Endothelial cell of umbilical vein (primary cell): Measurements from ENCODE around the gene CCDC69. TPM values are rescaled to one million over a fixed set of nuclear protein-coding genes. Genes with fewer than 3 reads are reported as not detected.
A peak's percentile ranks its signal among the peaks of the same experiment; 100 is the strongest.

Experiments
- BruUV-seq: library from RNA; stranded (reverse); fragments of 400-500 nt; replicated peaks from 2 replicates; lab custom pipeline; 2021; lab: Mats Ljungman, UMichigan
- CTCF ChIA-PET: fragments of 300-600, 350-600 bp; sonication (Branson Sonifier 250); formaldehyde crosslinking; loops from one replicate; lab custom pipeline; 2021; ENCODE audit warnings: antibody characterized with exemption, inconsistent platforms; lab: Charles Lee
- POLR2A ChIA-PET: fragments of 300-600, 350-600 bp; sonication (Branson Sonifier 250); formaldehyde crosslinking; loops from one replicate; lab custom pipeline; 2021; ENCODE audit warnings: antibody characterized with exemption, inconsistent platforms; lab: Charles Lee
- DNase-seq: peaks from one replicate; pipeline ENCODE4 v3.0.0-alpha.2; 2011; ENCODE audit warnings: low read depth, low spot score
- FAIRE-seq: peaks from 2 replicates; lab custom pipeline; 2011; peaks lifted over from hg19 to GRCh38; lab: Jason Lieb, UNC
- H2AFZ ChIP-seq: 2 replicates; pipeline ENCODE4 v1.6.0; 2012; ENCODE audit warnings: low read depth, low read length, control low read depth, inconsistent platforms
- H3K27ac ChIP-seq: 2 replicates; pipeline ENCODE4 v1.5.1; 2011; ENCODE audit warnings: low read depth, mild to moderate bottlenecking, control low read depth, low read length, moderate library complexity; ENCODE audit not compliant: insufficient read depth
- H3K27me3 ChIP-seq, 2 experiments: 2 replicates each; pipeline versions ENCODE4 v1.6.0 to v1.6.1; 2011; ENCODE audit warnings: low read length in 2 of 2, mixed read lengths in 1 of 2; ENCODE audit not compliant: control insufficient read depth in 2 of 2, insufficient read depth in 2 of 2
- H3K36me3 ChIP-seq, 2 experiments: 2 replicates in 1 of 2; 3 replicates in 1 of 2; pipeline ENCODE4 v1.5.1; 2011; ENCODE audit warnings: low read length in 2 of 2, mild to moderate bottlenecking in 1 of 2, moderate library complexity in 1 of 2; ENCODE audit not compliant: control insufficient read depth in 2 of 2, insufficient read depth in 2 of 2; ENCODE audit errors: extremely low read depth in 1 of 2
- H3K4me1 ChIP-seq: 3 replicates; pipeline ENCODE4 v1.5.1; 2011; ENCODE audit warnings: mild to moderate bottlenecking, low read length; ENCODE audit not compliant: control insufficient read depth, insufficient read depth; ENCODE audit errors: extremely low read depth
- H3K4me2 ChIP-seq: 2 replicates; pipeline ENCODE4 v1.6.1; 2011; ENCODE audit warnings: low read length, control low read depth, mixed read lengths; ENCODE audit not compliant: insufficient read depth
- H3K4me3 ChIP-seq, 3 experiments: fragments of 200-600 bp in 1 of 3; sonication (generic), shearing (Covaris generic) in 1 of 3; replicated peaks in 1 of 3; 2 replicates each; pipeline ENCODE4 v1.5.1; 2011 to 2016; ENCODE audit warnings: control low read depth in 3 of 3, low read length in 3 of 3, mild to moderate bottlenecking in 2 of 3, inconsistent platforms in 1 of 3, low read depth in 1 of 3, moderate library complexity in 1 of 3; ENCODE audit not compliant: insufficient read depth in 1 of 3
- H3K79me2 ChIP-seq: 2 replicates; pipeline ENCODE4 v1.6.0; 2012; ENCODE audit warnings: low read length, inconsistent platforms; ENCODE audit not compliant: control insufficient read depth, insufficient read depth
- H3K9ac ChIP-seq: replicated peaks from 2 replicates; pipeline ENCODE3; 2011; ENCODE audit warnings: low read length, control low read depth; ENCODE audit not compliant: insufficient read depth; ENCODE audit errors: extremely low read depth
- H3K9me1 ChIP-seq: replicated peaks from 3 replicates; pipeline ENCODE4 v1.6.0; 2011; ENCODE audit warnings: mild to moderate bottlenecking, low read length; ENCODE audit not compliant: control insufficient read depth, insufficient read depth; ENCODE audit errors: extremely low read depth
- H3K9me3 ChIP-seq: replicated peaks from 2 replicates; pipeline ENCODE4 v1.5.1; 2012; ENCODE audit warnings: low read length, inconsistent platforms; ENCODE audit not compliant: control insufficient read depth, insufficient read depth
- H4K20me1 ChIP-seq: replicated peaks from 2 replicates; pipeline ENCODE3; 2011; ENCODE audit warnings: mild to moderate bottlenecking, low read length; ENCODE audit not compliant: control insufficient read depth, insufficient read depth; ENCODE audit errors: extremely low read depth
- EZH2 ChIP-seq: IDR thresholded peaks from 2 replicates; pipeline ENCODE4 v1.6.1; 2012; ENCODE audit warnings: borderline replicate concordance, low read depth, mild to moderate bottlenecking, moderate library complexity, low read length, inconsistent platforms; ENCODE audit not compliant: severe bottlenecking
- FOS ChIP-seq: IDR thresholded peaks from 2 replicates; pipeline ENCODE4 v1.6.1; 2011; ENCODE audit warnings: mild to moderate bottlenecking, low read length, moderate library complexity, borderline replicate concordance; ENCODE audit not compliant: insufficient read depth
- GATA2 ChIP-seq: IDR thresholded peaks from 2 replicates; pipeline ENCODE4 v1.7.0; 2011; ENCODE audit warnings: low read depth, mild to moderate bottlenecking, moderate library complexity, mixed read lengths, low read length; ENCODE audit not compliant: insufficient read length, insufficient read depth
- JUN ChIP-seq: IDR thresholded peaks from 2 replicates; pipeline ENCODE4 v1.6.1; 2011; ENCODE audit warnings: borderline replicate concordance, low read depth; ENCODE audit not compliant: insufficient read length, insufficient read depth
- MYC ChIP-seq: IDR thresholded peaks from one replicate; pipeline ENCODE4 v1.6.1; 2011; ENCODE audit warnings: mild to moderate bottlenecking, low read depth, low read length
- POLR2A ChIP-seq: IDR thresholded peaks from 2 replicates; pipeline ENCODE4 v1.6.1; 2012; ENCODE audit warnings: low read depth, mild to moderate bottlenecking, control low read depth, low read length
- POLR2AphosphoS5 ChIP-seq: IDR thresholded peaks from 2 replicates; pipeline ENCODE4 v1.6.1; 2012; ENCODE audit warnings: low read depth, mild to moderate bottlenecking, control low read depth, low read length, moderate library complexity; ENCODE audit not compliant: insufficient read depth
- dilution Hi-C: fragments of 300-500 bp; cut with MboI; formaldehyde crosslinking; loops from one replicate; pipeline ENCODE4 v1.15.0; 2019; ENCODE audit warnings: low sequenced_read_pairs; ENCODE audit not compliant: extremely low pct_ligation_motif_present
- intact Hi-C: fragments of 100-400 bp; cut with micrococcal nuclease; formaldehyde crosslinking; loops from one replicate; pipeline ENCODE4 v1.10.0; 2022
- polyA plus RNA-seq, 4 experiments: library from polyadenylated mRNA; depleted of rRNA in 3 of 4; stranded (reverse) in 3 of 4; unstranded in 1 of 4; fragments of >200 nt; gene quantifications; 2 replicates each; pipeline versions ENCODE4 v1.2.1 to v1.2.3, GENCODE V29; 2011 to 2012; ENCODE audit warnings: missing spikeins in 1 of 4
- total RNA-seq: library from RNA; stranded (reverse); gene quantifications from 2 replicates; pipeline ENCODE4 v1.2.3, GENCODE V29; 2021
- TF ChIP-seq, protein P1 (sequence below), 2 donors: IDR thresholded peaks; 1 replicate in 1 of 2; 2 replicates in 1 of 2; pipeline ENCODE4 v1.5.1; 2011; ENCODE audit warnings: low read length in 2 of 2, mild to moderate bottlenecking in 2 of 2, moderate library complexity in 2 of 2, control low read depth in 1 of 2, inconsistent platforms in 1 of 2, low read depth in 1 of 2; ENCODE audit not compliant: insufficient read depth in 1 of 2; ENCODE audit errors: extremely low read depth in 1 of 2
- TF ChIP-seq, protein P2 (sequence below): IDR thresholded peaks from 2 replicates; pipeline ENCODE4 v1.6.1; 2011; ENCODE audit not compliant: insufficient read depth, insufficient read length

Gene CCDC69
- total and polyA plus RNA-seq, 2 donors (not counting 3 experiments of a cell fraction or from before 2014, with no cell fraction given) = 4.1 to 4.5 TPM

DNA sequence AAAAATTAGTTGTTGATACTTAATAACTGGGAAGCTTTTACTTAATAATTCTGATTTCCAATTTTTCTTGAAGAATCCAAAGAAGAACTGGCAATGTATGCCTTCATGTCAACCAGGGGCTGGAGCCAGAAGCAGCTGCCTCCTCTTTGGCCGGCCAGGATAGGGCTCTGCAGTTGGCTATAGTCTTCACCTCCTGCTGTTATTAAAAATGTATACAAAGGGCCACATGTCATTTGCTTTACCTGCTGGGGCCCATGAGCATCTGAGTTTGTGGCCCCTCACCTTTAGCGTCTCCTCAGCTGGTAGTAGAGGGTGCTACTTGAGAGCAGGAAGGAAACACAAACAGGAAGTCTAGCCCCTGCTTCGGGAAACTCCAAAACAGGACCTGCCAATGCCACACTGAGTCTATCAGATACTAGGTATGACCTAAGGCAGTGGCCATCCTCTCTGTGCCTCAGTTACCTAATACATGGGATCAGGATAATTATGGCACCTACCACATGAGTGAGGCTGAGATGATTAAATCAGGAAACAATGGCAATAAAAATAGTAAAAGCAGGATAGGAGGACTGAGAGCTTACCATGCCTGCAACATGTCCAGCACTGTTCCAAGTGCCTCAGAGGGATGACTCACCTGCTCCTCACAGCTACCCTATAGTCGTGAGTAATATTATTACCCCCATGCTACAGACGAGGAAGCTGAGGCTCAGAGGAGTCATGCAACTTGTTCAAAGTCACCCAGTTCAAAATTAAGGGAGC, 21.3 kb downstream of the CCDC69 start:
- ChIA-PET CTCF (interaction anchor here (0.6 to 2.8 kb wide), 8 partner anchors 11 to 201 kb away, joined by 3 to 9 read pairs (median 3); partner anchors contain the start of gene CCDC69), POLR2A (no interaction called here)
- Histone ChIP-seq H3K9me1 (no peaks in the 10 kb centered on the region), H3K27me3 (no peaks in the 10 kb centered on the region), H3K36me3 (no peaks in the 10 kb centered on the region), H3K9me3 (no peaks in the 10 kb centered on the region), H2AFZ (peak overlapping the region; percentile 88), H3K27ac (no peak overlapping the region), H3K9ac (no peak overlapping the region), H3K79me2 (no peaks in the 10 kb centered on the region), H3K4me1 (peaks cover 8% of the 10 kb centered on the region), H3K4me3 (no peak overlapping the region), H3K4me2 (peak overlapping the region; percentile 25), H4K20me1 (no peaks in the 10 kb centered on the region)
- peak; percentile 80 for DNase-seq
- peak; percentile 92 for FAIRE-seq
- TF ChIP-seq, protein P1, sequence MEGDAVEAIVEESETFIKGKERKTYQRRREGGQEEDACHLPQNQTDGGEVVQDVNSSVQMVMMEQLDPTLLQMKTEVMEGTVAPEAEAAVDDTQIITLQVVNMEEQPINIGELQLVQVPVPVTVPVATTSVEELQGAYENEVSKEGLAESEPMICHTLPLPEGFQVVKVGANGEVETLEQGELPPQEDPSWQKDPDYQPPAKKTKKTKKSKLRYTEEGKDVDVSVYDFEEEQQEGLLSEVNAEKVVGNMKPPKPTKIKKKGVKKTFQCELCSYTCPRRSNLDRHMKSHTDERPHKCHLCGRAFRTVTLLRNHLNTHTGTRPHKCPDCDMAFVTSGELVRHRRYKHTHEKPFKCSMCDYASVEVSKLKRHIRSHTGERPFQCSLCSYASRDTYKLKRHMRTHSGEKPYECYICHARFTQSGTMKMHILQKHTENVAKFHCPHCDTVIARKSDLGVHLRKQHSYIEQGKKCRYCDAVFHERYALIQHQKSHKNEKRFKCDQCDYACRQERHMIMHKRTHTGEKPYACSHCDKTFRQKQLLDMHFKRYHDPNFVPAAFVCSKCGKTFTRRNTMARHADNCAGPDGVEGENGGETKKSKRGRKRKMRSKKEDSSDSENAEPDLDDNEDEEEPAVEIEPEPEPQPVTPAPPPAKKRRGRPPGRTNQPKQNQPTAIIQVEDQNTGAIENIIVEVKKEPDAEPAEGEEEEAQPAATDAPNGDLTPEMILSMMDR (IDR thresholded peaks at IDR 0.05; ENCODE audit: extremely low read depth in 1 of 2, insufficient read depth in 1 of 2, low read depth in 1 of 2, low read length in 2 of 2) = no peak
- TF ChIP-seq JUN (peak; percentile 89), FOS (peak; percentile 86), EZH2 (no peak), GATA2 (no peak), MYC (no peak), POLR2A (no peak), POLR2AphosphoS5 (peak; percentile 49)
- TF ChIP-seq, protein P2, sequence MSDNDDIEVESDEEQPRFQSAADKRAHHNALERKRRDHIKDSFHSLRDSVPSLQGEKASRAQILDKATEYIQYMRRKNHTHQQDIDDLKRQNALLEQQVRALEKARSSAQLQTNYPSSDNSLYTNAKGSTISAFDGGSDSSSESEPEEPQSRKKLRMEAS = no peak
- no TSS peak for BruUV-seq
- intact Hi-C loops (no loop called here), dilution Hi-C loops (no loop called here)
